AG04449 (cell line): ENCODE data around the gene MRM1.
A peak's percentile ranks its signal among the peaks of the same experiment; 100 is the strongest.

Source experiments
- CTCF ChIA-PET: fragments of 350-600 bp; formaldehyde crosslinking; extraction: SDS; loops from one replicate; lab custom pipeline; 2021; ENCODE audit warnings: antibody characterized with exemption; lab: Yijun Ruan, JAX
- POLR2A ChIA-PET: fragments of 400-600, 350-600 bp; formaldehyde crosslinking; extraction: SDS; loops from one replicate; lab custom pipeline; 2020; ENCODE audit warnings: antibody characterized with exemption, inconsistent platforms; lab: Yijun Ruan, JAX
- DNase-seq: peaks from one replicate; pipeline ENCODE4 v3.0.0-alpha.2; 2010; ENCODE audit warnings: low read depth, low spot score
- H3K4me3 ChIP-seq: 2 replicates; pipeline ENCODE4 v1.5.1; 2011; ENCODE audit warnings: low read depth, mild to moderate bottlenecking, control low read depth, low read length
- TF ChIP-seq, protein P1 (sequence below): IDR thresholded peaks from one replicate; pipeline ENCODE4 v1.5.1; 2011; ENCODE audit warnings: mild to moderate bottlenecking, moderate library complexity, low read length, control low read depth, inconsistent platforms; ENCODE audit not compliant: insufficient read depth; ENCODE audit errors: missing control alignments

The MRM1 gene, protein sequence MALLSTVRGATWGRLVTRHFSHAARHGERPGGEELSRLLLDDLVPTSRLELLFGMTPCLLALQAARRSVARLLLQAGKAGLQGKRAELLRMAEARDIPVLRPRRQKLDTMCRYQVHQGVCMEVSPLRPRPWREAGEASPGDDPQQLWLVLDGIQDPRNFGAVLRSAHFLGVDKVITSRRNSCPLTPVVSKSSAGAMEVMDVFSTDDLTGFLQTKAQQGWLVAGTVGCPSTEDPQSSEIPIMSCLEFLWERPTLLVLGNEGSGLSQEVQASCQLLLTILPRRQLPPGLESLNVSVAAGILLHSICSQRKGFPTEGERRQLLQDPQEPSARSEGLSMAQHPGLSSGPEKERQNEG

DNA sequence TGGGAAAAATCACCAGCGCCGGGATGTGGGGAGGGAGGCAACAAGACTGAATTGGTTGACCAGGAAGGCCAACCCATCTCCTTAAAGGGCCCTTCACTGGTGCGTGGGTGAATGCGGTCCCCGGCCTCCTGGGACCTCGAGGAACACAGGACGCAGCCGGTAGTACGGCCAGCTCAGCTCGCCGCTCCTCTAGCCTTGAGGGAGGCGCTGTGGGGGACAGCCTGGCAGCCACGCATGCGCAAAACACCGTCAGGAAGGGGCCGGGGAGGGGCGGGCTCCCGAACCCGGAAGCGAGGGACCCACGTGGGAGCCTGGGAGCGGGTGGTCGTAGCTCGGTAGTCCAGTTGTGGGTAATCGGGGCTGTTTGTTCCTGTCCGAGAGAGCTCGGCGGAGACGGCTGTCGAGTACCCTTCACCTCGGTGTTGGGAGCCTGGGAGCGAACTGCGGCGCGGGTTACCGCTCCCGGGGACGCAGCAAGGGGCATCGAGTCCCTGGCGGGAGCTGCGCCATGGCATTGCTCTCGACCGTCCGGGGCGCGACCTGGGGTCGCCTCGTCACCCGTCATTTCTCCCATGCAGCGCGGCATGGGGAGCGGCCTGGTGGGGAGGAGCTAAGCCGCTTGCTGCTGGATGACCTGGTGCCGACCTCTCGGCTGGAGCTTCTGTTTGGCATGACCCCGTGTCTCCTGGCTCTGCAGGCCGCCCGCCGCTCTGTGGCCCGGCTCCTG lies at the start of gene MRM1:
MRM1 (plus strand) TSS at position 281 of the 727 bp plus-strand sequence; CDS start at position 509, 228 bp downstream.
- DNase-seq: peak; percentile 46
- CTCF ChIA-PET: interaction anchor here (0.8 to 7.0 kb wide), 27 partner anchors 11 to 1243 kb away, joined by 3 to 82 read pairs (median 4); partner anchors contain the start of genes C17orf78 and SYNRG
- TF ChIP-seq, protein P1, sequence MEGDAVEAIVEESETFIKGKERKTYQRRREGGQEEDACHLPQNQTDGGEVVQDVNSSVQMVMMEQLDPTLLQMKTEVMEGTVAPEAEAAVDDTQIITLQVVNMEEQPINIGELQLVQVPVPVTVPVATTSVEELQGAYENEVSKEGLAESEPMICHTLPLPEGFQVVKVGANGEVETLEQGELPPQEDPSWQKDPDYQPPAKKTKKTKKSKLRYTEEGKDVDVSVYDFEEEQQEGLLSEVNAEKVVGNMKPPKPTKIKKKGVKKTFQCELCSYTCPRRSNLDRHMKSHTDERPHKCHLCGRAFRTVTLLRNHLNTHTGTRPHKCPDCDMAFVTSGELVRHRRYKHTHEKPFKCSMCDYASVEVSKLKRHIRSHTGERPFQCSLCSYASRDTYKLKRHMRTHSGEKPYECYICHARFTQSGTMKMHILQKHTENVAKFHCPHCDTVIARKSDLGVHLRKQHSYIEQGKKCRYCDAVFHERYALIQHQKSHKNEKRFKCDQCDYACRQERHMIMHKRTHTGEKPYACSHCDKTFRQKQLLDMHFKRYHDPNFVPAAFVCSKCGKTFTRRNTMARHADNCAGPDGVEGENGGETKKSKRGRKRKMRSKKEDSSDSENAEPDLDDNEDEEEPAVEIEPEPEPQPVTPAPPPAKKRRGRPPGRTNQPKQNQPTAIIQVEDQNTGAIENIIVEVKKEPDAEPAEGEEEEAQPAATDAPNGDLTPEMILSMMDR: peak; percentile 38
- POLR2A ChIA-PET: interaction anchor here (0.6 to 3.0 kb wide), 6 partner anchors 9 to 878 kb away, joined by 3 to 23 read pairs (median 3); partner anchors contain the start of genes DHRS11 and PIGW
- peak within 1 kb of the TSS; percentile 97 for H3K4me3 ChIP-seq

DNA sequence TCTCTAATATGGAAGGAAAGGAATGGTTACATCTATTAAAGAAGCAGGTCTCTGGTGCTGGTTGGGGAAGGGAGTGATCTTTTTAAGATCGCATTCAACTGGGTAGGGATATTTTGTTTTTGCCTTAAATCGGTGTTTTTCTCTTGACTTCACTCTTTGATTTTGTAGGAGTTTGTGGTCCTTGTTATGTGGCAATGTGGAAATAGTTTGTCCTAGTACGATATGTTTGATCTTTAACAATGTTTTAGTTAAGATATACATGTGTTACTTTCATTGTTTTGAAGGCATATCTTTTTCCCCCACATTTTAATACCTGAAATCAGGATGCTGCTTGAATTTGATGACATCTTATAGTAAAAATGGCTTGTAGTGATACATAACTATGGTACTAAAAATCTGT lies 47.9 kb upstream of the MRM1 start:
- POLR2A ChIA-PET: no interaction called here
- TF ChIP-seq, protein P1: no peak
- no peak for DNase-seq
- CTCF ChIA-PET: no interaction called here
- H3K4me3 ChIP-seq: no peak overlapping the region

DNA sequence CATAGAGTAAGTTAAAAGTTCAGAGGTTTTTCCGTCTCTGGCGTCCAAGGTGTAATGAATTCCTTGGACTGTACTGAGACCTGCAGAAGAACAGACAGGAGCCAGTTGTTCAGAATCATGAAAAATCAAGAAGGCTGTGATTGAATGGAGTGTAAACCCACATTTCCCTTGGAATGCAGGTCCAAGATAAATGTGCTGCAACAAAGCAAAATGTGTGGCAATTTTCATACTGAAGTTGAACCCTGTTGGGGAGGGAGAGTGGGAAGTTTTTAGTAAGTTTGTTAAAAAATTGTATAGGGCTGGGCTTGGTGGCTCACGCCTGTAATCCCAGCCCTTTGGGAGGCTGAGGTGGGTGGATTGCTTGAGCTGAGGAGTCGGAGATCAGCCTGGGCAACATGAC lies 35.3 kb upstream of the MRM1 start:
- TF ChIP-seq, protein P1: no peak
- ChIA-PET POLR2A (no interaction called here), CTCF (interaction anchor here (0.6 to 1.5 kb wide), 2 partner anchors 10 to 13 kb away, joined by 3 read pairs; no protein-coding TSS in a partner anchor)
- DNase-seq: no peak
- H3K4me3 ChIP-seq: no peak overlapping the region

DNA sequence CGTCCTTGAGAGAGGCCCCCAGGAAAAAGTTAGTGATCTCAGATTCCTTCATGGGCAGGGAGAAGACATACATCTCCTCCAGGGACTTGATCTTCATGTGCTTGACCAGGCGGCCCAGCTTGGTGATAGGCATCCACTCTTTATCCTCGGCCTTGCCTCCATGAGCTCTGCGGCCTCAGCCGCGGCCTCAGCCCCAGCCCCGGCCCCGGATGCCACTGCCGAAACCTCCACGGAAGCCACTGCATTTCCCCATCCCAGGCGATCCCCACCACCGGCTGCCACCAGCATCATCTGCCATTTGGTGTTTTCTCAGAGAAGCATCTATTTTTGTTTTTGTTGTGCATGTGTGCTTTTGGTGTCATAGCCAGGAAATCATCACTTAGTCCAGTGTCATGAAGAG lies 26.4 kb upstream of the MRM1 start:
- DNase-seq: no peak
- no peak overlapping the region for H3K4me3 ChIP-seq
- TF ChIP-seq, protein P1: no peak
- CTCF ChIA-PET: no interaction called here
- POLR2A ChIA-PET: interaction anchor here (1.0 kb wide), 1 partner anchor 11 kb away, joined by 3 read pairs; no protein-coding TSS in a partner anchor

DNA sequence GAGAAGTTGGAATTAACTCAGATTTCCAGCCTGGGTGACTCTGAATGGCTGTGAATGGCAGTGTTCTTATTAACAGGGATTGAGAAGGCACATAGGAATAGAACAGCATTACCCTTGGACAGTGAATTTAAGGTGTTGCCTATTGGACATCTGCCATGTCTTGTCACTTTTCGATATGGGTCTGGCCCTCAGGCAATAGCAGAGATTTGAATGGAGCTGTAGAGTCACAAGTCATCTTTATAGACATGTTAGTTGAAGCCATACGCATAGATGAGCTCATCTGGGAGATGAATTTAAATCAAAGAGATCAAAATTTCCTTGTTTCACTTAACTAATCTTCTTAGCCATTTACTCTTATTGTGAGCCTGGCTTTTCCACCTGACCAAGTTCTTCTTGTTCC lies 24.6 kb upstream of the MRM1 start:
- POLR2A ChIA-PET: no interaction called here
- DNase-seq: no peak
- TF ChIP-seq, protein P1: no peak
- CTCF ChIA-PET: no interaction called here
- no peak overlapping the region for H3K4me3 ChIP-seq

DNA sequence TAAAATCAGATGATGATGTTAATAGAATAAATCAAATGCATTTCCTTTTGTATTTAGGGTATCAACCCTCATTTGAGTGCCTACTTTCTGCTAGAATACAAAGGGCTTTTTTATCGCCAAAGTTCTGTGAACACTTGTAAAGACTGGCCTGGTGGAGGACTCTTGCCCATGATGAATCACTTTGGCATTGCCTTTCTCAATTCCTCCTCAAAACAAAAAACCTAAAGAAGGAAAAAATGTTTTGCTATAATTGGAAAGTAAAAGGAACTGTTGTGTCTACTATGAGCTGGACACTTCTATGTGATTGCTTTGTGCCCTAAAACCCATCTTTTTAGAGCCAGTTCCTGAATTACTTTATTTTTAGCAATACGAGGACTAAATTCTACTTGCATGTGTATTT lies 22.7 kb upstream of the MRM1 start:
- ChIA-PET POLR2A (no interaction called here), CTCF (interaction anchor here (1.4 kb wide), 1 partner anchor 12 kb away, joined by 3 read pairs; no protein-coding TSS in a partner anchor)
- H3K4me3 ChIP-seq: no peak overlapping the region
- no peak for DNase-seq
- TF ChIP-seq, protein P1: no peak
